ENCODE data around the gene LLGL2.

Gene LLGL2

GRCh38 chr17:75521951-75522727 is 3.4 kb upstream of the LLGL2 start:
- DNase-seq (ENCODE audit: low read depth in 2 of 2), result no peak

- DNase-seq (ENCODE audit: low read depth in 2 of 2), result no peak
Measured at GRCh38 chr17:75523647-75524046, 1.9 kb upstream of the LLGL2 start.

DNA sequence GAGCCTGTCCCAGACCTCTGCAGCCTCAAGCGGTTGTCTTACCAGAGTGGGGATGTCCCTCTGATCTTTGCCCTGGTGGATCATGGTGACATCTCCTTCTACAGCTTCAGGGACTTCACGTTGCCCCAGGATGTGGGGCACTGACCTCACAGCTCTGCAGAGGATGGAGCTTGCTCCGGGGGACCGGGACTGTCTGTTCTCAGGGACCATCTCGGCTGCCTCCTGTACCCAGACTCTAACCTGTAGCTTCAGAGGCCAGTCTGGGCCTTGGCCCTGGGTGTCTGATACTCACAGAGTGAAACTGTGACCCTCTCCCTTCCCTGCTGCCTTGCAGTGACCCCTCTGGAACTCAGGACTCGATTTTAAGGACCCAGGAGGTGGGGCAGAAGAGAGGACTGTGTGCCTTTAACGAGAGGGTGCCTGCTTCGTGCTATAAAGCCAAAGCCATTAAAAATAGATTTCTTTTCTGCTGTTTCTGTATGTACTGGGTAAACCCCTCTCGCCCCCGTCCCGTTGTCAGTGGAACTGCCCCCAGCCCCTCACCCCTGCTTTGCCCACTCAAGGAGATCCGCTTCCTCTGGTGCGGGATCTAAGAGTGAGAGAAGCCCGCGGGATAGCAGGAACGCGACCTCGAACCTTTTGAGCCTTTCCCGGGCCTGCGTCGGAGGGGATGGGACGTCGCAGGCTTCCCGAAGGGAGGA is 1.1 kb upstream of the LLGL2 start:
- DNase-seq (ENCODE audit: low read depth in 2 of 2), result no peak

GRCh38 chr17:75525806-75526554 is 483 bp downstream of the LLGL2 start:
- no peak for DNase-seq (ENCODE audit: low read depth in 2 of 2)

DNA sequence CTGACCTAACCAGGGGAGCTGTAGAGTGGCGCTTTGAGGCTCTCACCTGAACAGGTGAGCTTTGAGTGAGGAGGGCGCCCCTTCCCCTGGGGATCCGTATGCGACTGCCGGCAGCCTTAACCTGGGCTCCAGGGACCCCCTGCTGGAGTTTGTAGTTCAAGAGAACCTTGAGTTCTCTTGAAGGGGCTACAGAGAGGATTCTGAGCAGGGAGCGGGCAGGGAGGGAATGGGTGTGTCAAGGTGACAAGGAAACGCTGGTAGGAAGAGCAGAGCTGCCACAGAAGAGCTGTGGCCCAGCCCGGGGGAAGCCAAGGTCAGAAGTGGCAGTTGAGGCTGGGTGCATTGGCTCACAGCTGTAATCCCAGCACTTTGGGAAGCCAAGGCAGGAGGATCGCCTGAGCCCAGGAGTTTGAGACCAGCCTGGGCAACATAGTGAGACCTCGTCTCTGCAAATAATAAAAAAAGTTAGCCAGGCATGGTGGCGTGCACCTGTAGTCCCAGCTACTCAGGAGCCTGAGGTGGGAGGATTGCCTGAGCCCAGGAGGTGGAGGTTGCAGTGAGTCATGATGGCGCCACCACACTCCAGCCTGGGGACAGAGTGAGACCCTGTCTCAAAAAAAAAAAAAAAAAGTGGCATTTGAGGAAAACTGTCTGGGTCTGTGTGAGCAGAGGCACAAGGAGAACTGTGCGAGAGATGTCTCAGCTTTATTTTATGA is 1.2 kb downstream of the LLGL2 start:
- no peak for DNase-seq (ENCODE audit: low read depth in 2 of 2)

- no peak for DNase-seq (ENCODE audit: low read depth in 2 of 2)
Measured at GRCh38 chr17:75530837-75531720, 5.6 kb downstream of the LLGL2 start.

- DNase-seq (ENCODE audit: low read depth in 2 of 2), result no peak
Measured at GRCh38 chr17:75531721-75532072, 6.2 kb downstream of the LLGL2 start.

- peak; percentile 46 to 57 for DNase-seq (ENCODE audit: low read depth in 2 of 2)
Measured at GRCh38 chr17:75535119-75535537, 9.6 kb downstream of the LLGL2 start.

GRCh38 chr17:75535871-75536270 is 10.4 kb downstream of the LLGL2 start:
- no peak for DNase-seq (ENCODE audit: low read depth in 2 of 2)

DNA sequence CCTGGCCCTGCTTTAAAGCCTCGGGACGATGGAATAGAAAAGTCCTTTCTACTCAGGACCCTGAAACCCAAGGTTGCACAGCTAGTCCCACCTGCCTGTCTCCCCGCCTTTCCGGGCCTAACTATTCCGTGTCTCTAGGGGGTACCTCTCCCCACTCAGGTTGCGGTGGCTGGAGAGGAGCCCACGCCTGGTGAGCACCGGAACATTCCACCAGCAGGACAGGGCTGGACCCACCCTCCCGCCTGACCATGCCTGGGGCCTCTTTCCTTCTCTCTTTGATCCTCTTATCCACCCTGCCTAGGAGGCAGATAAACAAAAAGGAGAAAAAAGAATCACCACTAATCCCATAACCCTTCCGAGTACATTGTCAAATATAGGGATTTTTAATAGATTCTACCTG is 10.9 kb downstream of the LLGL2 start:
- no peak for DNase-seq (ENCODE audit: low read depth in 2 of 2)

GRCh38 chr17:75539967-75540729 is 14.7 kb downstream of the LLGL2 start:
- no peak for DNase-seq (ENCODE audit: low read depth in 2 of 2)

- no peak for DNase-seq (ENCODE audit: low read depth in 2 of 2)
Measured at GRCh38 chr17:75540923-75541503, 15.5 kb downstream of the LLGL2 start.

- no peak for DNase-seq (ENCODE audit: low read depth in 2 of 2)
Measured at GRCh38 chr17:75542229-75542628, 16.7 kb downstream of the LLGL2 start.

GRCh38 chr17:75542728-75543336 is 17.3 kb downstream of the LLGL2 start:
- DNase-seq (ENCODE audit: low read depth in 2 of 2), result no peak

GRCh38 chr17:75544250-75544649 is 18.8 kb downstream of the LLGL2 start:
- DNase-seq (ENCODE audit: low read depth in 2 of 2), result no peak

GRCh38 chr17:75546181-75546580 is 20.7 kb downstream of the LLGL2 start:
- no peak for DNase-seq (ENCODE audit: low read depth in 2 of 2)

DNA sequence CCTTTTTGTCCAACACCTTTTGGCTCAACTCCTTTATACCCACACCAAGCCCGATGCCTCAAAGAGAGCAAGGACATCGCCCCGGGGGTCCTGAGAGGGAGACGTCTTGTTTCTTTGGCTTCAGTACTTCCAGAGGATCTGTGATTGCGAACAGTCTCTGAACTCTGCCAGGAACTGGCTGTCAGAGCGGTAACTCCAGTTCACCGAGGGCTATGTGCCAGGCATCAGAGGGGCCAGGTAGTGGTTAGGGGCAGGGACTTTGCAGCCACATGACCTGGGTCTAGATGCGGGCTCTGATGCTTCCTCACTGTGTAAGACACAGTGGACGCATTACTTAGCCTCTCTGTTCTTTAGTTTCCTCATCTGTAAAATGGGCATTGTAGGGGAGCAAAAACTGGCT is 21.6 kb downstream of the LLGL2 start:
- no peak for DNase-seq (ENCODE audit: low read depth in 2 of 2)

DNA sequence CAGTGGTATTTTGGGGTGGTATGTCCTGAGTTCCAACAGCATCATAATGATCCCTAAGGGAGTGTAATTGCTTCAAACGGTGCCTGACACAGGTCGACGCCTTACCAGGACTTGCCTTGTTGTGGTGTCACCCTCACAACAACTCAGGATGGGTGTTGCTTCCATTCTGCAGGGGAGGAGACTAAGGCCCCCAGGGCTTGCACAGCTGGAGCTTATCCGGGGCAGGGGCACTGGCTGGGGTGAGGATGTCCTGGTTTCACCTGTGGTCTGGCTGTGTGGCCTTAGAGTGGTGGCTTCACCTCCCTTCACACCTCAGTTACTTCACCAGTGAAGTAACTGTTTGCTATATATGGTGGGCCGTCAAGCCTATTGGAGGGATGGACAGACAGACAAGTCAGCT is 23.3 kb downstream of the LLGL2 start:
- DNase-seq (ENCODE audit: low read depth in 2 of 2), result no peak

Measured in stimulated activated CD8-positive, alpha-beta memory T cell treated with anti-CD3 and anti-CD28 coated beads, Interleukin-7, amount 100 ng/mL, for 4 hours (primary cell).